IMR-90 (cell line): ENCODE data around the gene CHRNB4. TPM values are rescaled to one million over a fixed set of nuclear protein-coding genes. Genes with fewer than 3 reads are reported as not detected.

Experiments used
- ATAC-seq: fragments of 200-7000 bp; cut with Tn5 transposase; 2 replicates; pipeline ENCODE4 v1.9.1; 2020; ENCODE audit warnings: low read depth, mild to moderate bottlenecking, moderate library complexity
- BruUV-seq: library from RNA; stranded (reverse); fragments of 400-500 nt; replicated peaks from 2 replicates; lab custom pipeline; 2021; lab: Mats Ljungman, UMichigan
- CTCF ChIA-PET: fragments of 300-600 bp; formaldehyde crosslinking; extraction: SDS; loops from one replicate; lab custom pipeline; 2021; ENCODE audit warnings: antibody characterized with exemption; lab: Yijun Ruan, JAX
- POLR2A ChIA-PET: fragments of 300-600 bp; sonication (Branson Sonifier 250); formaldehyde crosslinking; loops from one replicate; lab custom pipeline; 2022; ENCODE audit warnings: antibody characterized with exemption; ENCODE audit not compliant: unreplicated experiment; lab: Charles Lee
- DNase-seq: peaks from one replicate; pipeline ENCODE4 v3.0.0; 2013
- H2AFZ ChIP-seq: replicated peaks from 2 replicates; pipeline ENCODE3; 2013; ENCODE audit warnings: low read length, mild to moderate bottlenecking; ENCODE audit not compliant: poor library complexity
- H2AK5ac ChIP-seq: 2 replicates; pipeline ENCODE4 v1.6.1; 2013; ENCODE audit warnings: low read depth, low read length, inconsistent platforms
- H2AK9ac ChIP-seq: replicated peaks from 2 replicates; pipeline ENCODE3; 2013; ENCODE audit warnings: mild to moderate bottlenecking, low read depth, low read length, moderate library complexity; ENCODE audit not compliant: poor library complexity
- H2BK120ac ChIP-seq: 2 replicates; pipeline ENCODE4 v1.6.1; 2013; ENCODE audit warnings: low read depth, low read length, inconsistent platforms
- H2BK15ac ChIP-seq: 3 replicates; pipeline ENCODE4 v1.6.1; 2013; ENCODE audit warnings: low read depth, low read length, inconsistent platforms
- H2BK20ac ChIP-seq: 2 replicates; pipeline ENCODE4 v1.6.1; 2013; ENCODE audit warnings: low read depth, mild to moderate bottlenecking, inconsistent platforms, low read length, moderate library complexity
- H2BK5ac ChIP-seq: 2 replicates; pipeline ENCODE4 v1.6.1; 2013; ENCODE audit warnings: mild to moderate bottlenecking, low read depth, low read length, inconsistent platforms; ENCODE audit not compliant: poor library complexity, severe bottlenecking
- H3K14ac ChIP-seq: replicated peaks from 2 replicates; pipeline ENCODE4 v1.6.1; 2013; ENCODE audit warnings: low read depth, low read length, inconsistent platforms
- H3K18ac ChIP-seq: 2 replicates; pipeline ENCODE4 v1.6.1; 2013; ENCODE audit warnings: low read depth, low read length, control low read depth
- H3K23ac ChIP-seq: 2 replicates; pipeline ENCODE4 v1.6.1; 2013; ENCODE audit warnings: low read depth, low read length, inconsistent platforms
- H3K27ac ChIP-seq: 2 replicates; pipeline ENCODE4 v1.5.1; 2013; ENCODE audit warnings: mild to moderate bottlenecking, control low read depth, low read length; ENCODE audit not compliant: insufficient read depth
- H3K27me3 ChIP-seq: 2 replicates; pipeline ENCODE4 v1.6.1; 2013; ENCODE audit warnings: low read length; ENCODE audit not compliant: control insufficient read depth, insufficient read depth
- H3K36me3 ChIP-seq: 2 replicates; pipeline ENCODE4 v1.6.1; 2013; ENCODE audit warnings: low read length, mixed read lengths; ENCODE audit not compliant: control insufficient read depth, insufficient read depth
- H3K4ac ChIP-seq: 2 replicates; pipeline ENCODE4 v1.6.1; 2013; ENCODE audit warnings: low read depth, low read length, inconsistent platforms
- H3K4me1 ChIP-seq: 2 replicates; pipeline ENCODE4 v1.6.1; 2013; ENCODE audit warnings: low read length, mixed read lengths; ENCODE audit not compliant: control insufficient read depth, insufficient read depth
- H3K4me2 ChIP-seq: 2 replicates; pipeline ENCODE4 v1.6.1; 2013; ENCODE audit warnings: low read depth, mild to moderate bottlenecking, control low read depth, low read length, moderate library complexity
- H3K4me3 ChIP-seq: 2 replicates; pipeline ENCODE4 v1.5.1; 2013; ENCODE audit warnings: low read depth, mild to moderate bottlenecking, control low read depth, low read length, moderate library complexity; ENCODE audit not compliant: insufficient read depth
- H3K56ac ChIP-seq: 2 replicates; pipeline ENCODE4 v1.6.1; 2013; ENCODE audit warnings: low read length, inconsistent platforms; ENCODE audit not compliant: insufficient read depth; ENCODE audit errors: extremely low read depth
- H3K79me1 ChIP-seq, 2 experiments: 2 replicates each; pipeline ENCODE4 v1.6.1; 2013; ENCODE audit warnings: low read length in 2 of 2, inconsistent platforms in 1 of 2, low read depth in 1 of 2
- H3K9ac ChIP-seq: 2 replicates; pipeline ENCODE4 v1.6.1; 2013; ENCODE audit warnings: low read depth, low read length, control low read depth
- H3K9me1 ChIP-seq: 2 replicates; pipeline ENCODE4 v1.6.1; 2013; ENCODE audit warnings: low read length, inconsistent platforms; ENCODE audit not compliant: insufficient read depth
- H3K9me3 ChIP-seq: 2 replicates; pipeline ENCODE4 v1.6.1; 2013; ENCODE audit warnings: low read length; ENCODE audit not compliant: control insufficient read depth, insufficient read depth
- H4K20me1 ChIP-seq: 2 replicates; pipeline ENCODE4 v1.6.1; 2013; ENCODE audit warnings: low read length, inconsistent platforms; ENCODE audit not compliant: insufficient read depth
- H4K5ac ChIP-seq: 2 replicates; pipeline ENCODE4 v1.6.1; 2013; ENCODE audit warnings: mild to moderate bottlenecking, low read depth, low read length, control low read depth
- H4K8ac ChIP-seq, 2 experiments: 2 replicates each; pipeline ENCODE4 v1.6.1; 2013; ENCODE audit warnings: low read depth in 2 of 2, low read length in 2 of 2, control low read depth in 1 of 2, inconsistent platforms in 1 of 2
- H4K91ac ChIP-seq: 2 replicates; pipeline ENCODE4 v1.6.1; 2013; ENCODE audit warnings: low read depth, low read length, inconsistent platforms; ENCODE audit not compliant: insufficient read depth
- BHLHE40 ChIP-seq: fragments of 150-350 bp; IDR thresholded peaks from 2 replicates; pipeline ENCODE4 v1.6.1; 2016; ENCODE audit warnings: mild to moderate bottlenecking, low read depth, low read length
- CHD1 ChIP-seq: IDR thresholded peaks from 2 replicates; pipeline ENCODE4 v1.6.1; 2012; ENCODE audit warnings: low read depth, low read length, improper control_type of control experiment
- CTCF ChIP-seq: conservative IDR thresholded peaks from 2 replicates; pipeline ENCODE4 v1.5.1; 2012; ENCODE audit warnings: mild to moderate bottlenecking, low read depth, low read length, improper control_type of control experiment
- FOS ChIP-seq: fragments of 150-350 bp; IDR thresholded peaks from 2 replicates; pipeline ENCODE4 v1.6.1; 2016; ENCODE audit warnings: low read depth, low read length
- MAFK ChIP-seq: IDR thresholded peaks from 2 replicates; pipeline ENCODE4 v1.6.1; 2012; ENCODE audit warnings: low read depth, low read length, improper control_type of control experiment
- MAZ ChIP-seq: IDR thresholded peaks from 2 replicates; pipeline ENCODE4 v1.6.1; 2012; ENCODE audit warnings: low read depth, mild to moderate bottlenecking, low read length, improper control_type of control experiment, moderate library complexity, borderline replicate concordance
- MXI1 ChIP-seq: IDR thresholded peaks from 2 replicates; pipeline ENCODE4 v1.6.1; 2012; ENCODE audit warnings: low read depth, mild to moderate bottlenecking, low read length, moderate library complexity, borderline replicate concordance
- NFE2L2 ChIP-seq: fragments of 150-350 bp; IDR thresholded peaks from 2 replicates; pipeline ENCODE4 v1.6.1; 2016; ENCODE audit warnings: low read depth, mild to moderate bottlenecking, low read length
- POLR2A ChIP-seq: IDR thresholded peaks from 2 replicates; pipeline ENCODE4 v1.6.1; 2012; ENCODE audit warnings: mild to moderate bottlenecking, low read depth, low read length
- RAD21 ChIP-seq: IDR thresholded peaks from 2 replicates; pipeline ENCODE4 v1.6.1; 2012; ENCODE audit warnings: low read length, improper control_type of control experiment
- RCOR1 ChIP-seq: IDR thresholded peaks from 2 replicates; pipeline ENCODE4 v1.6.1; 2012; ENCODE audit warnings: mild to moderate bottlenecking, low read length, improper control_type of control experiment; ENCODE audit not compliant: insufficient replicate concordance
- RFX5 ChIP-seq: IDR thresholded peaks from 2 replicates; pipeline ENCODE4 v1.8.0; 2012; ENCODE audit warnings: low read depth, mild to moderate bottlenecking, low read length, moderate library complexity
- SMC3 ChIP-seq: fragments of 150-350 bp; IDR thresholded peaks from 2 replicates; pipeline ENCODE4 v1.6.1; 2016; ENCODE audit warnings: low read depth, mild to moderate bottlenecking, antibody characterized with exemption, low read length, moderate library complexity
- USF2 ChIP-seq: fragments of 150-350 bp; IDR thresholded peaks from 2 replicates; pipeline ENCODE4 v1.6.1; 2017; ENCODE audit warnings: mild to moderate bottlenecking, antibody characterized with exemption, low read length, low read depth
- WGBS, 2 experiments: methylation state at CpG; one replicate each; pipeline versions ENCODE4 v1.1.5 to v1.1.7; 2013; ENCODE audit warnings: missing lambda C conversion rate in 2 of 2; ENCODE audit not compliant: insufficient read length in 1 of 2; ENCODE audit errors: extremely low coverage in 2 of 2; 5-methylcytosine and 5-hydroxymethylcytosine counted together
- dilution Hi-C: fragments of 300-500 bp; cut with HindIII; formaldehyde crosslinking; loops from one replicate; pipeline ENCODE4 v1.14.3; 2018; ENCODE audit warnings: low sequenced_read_pairs; ENCODE audit not compliant: unreplicated experiment
- in situ Hi-C: fragments of 300-500 bp; cut with MboI; formaldehyde crosslinking; loops from 3 replicates; pipeline ENCODE4 v1.14.3; 2019; ENCODE audit warnings: low sequenced_read_pairs, inconsistent platforms, mixed read lengths
- intact Hi-C: fragments of 100-400 bp; cut with micrococcal nuclease; formaldehyde crosslinking; loops from 2 replicates; pipeline ENCODE4 v1.10.0; 2022
- polyA plus RNA-seq, 3 experiments: library from polyadenylated mRNA; depleted of rRNA; stranded (reverse); fragments of >200 nt; gene quantifications; 2 replicates each; pipeline ENCODE4 v1.2.3, GENCODE V29; 2012; ENCODE audit warnings: low replicate concordance in 1 of 3
- total RNA-seq: library from RNA; depleted of rRNA; stranded (reverse); fragments of >200 nt; gene quantifications from 2 replicates; pipeline ENCODE4 v1.2.3, GENCODE V29; 2012
- TF ChIP-seq, protein P1 (sequence below): fragments of 150-350 bp; IDR thresholded peaks from 2 replicates; pipeline ENCODE4 v1.6.1; 2016; ENCODE audit warnings: low read depth, mild to moderate bottlenecking, low read length, moderate library complexity, borderline replicate concordance

Gene CHRNB4
- total and polyA plus RNA-seq, 2 of the 4 experiments (the other 2 are of a cell fraction) = not detected

GRCh38 chr15:78604420-78604819 lies 36.6 kb downstream of the CHRNB4 start:
- DNase-seq (no peak), ATAC-seq (no peak)
- Histone ChIP-seq H3K9me1 (no peaks in the 10 kb centered on the region), H3K18ac (no peak overlapping the region), H3K27ac (no peak overlapping the region), H3K4me3 (no peak overlapping the region), H3K36me3 (no peaks in the 10 kb centered on the region), H2BK5ac (no peak overlapping the region), H3K4me1 (no peaks in the 10 kb centered on the region), H3K79me1 (no peaks in the 10 kb centered on the region), H2AK9ac (no peak overlapping the region), H3K9me3 (no peaks in the 10 kb centered on the region), H3K4ac (no peak overlapping the region), H2AK5ac (no peak overlapping the region), H4K20me1 (no peaks in the 10 kb centered on the region), H3K9ac (no peak overlapping the region), H4K91ac (no peak overlapping the region), H3K27me3 (peaks cover 4% of the 10 kb centered on the region; the same call in 1 of the 2 replicates), H2BK20ac (no peak overlapping the region), H2BK120ac (no peak overlapping the region), H3K4me2 (no peak overlapping the region), H4K8ac (no peak overlapping the region), H2BK15ac (no peak overlapping the region), H2AFZ (no peak overlapping the region), H3K23ac (no peak overlapping the region), H3K56ac (no peak overlapping the region), H4K5ac (no peak overlapping the region), H3K14ac (no peak overlapping the region)
- BruUV-seq = no TSS peak
- ChIA-PET CTCF (no interaction called here), POLR2A (no interaction called here)
- TF ChIP-seq CTCF (no peak), RCOR1 (no peak), MAFK (no peak), RFX5 (no peak), NFE2L2 (no peak), FOS (no peak), POLR2A (no peak), USF2 (no peak), BHLHE40 (no peak), MAZ (no peak), RAD21 (no peak), MXI1 (no peak), SMC3 (no peak), CHD1 (no peak)
- TF ChIP-seq, protein P1, sequence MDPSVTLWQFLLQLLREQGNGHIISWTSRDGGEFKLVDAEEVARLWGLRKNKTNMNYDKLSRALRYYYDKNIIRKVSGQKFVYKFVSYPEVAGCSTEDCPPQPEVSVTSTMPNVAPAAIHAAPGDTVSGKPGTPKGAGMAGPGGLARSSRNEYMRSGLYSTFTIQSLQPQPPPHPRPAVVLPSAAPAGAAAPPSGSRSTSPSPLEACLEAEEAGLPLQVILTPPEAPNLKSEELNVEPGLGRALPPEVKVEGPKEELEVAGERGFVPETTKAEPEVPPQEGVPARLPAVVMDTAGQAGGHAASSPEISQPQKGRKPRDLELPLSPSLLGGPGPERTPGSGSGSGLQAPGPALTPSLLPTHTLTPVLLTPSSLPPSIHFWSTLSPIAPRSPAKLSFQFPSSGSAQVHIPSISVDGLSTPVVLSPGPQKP = no peak
- dilution Hi-C loops = no loop called here
- in situ Hi-C loops = no loop called here
- intact Hi-C loops = no loop called here
- no CpG with 5 or more reads among the region's 2 CpGs for WGBS, 2 experiments
